ENCODE data around the gene NUDT7.
A peak's percentile ranks its signal among the peaks of the same experiment; 100 is the strongest.

NUDT7 gene

GRCh38 chr16:77722309-77723107, at the start of gene NUDT7:
Gene NUDT7, plus strand, starts transcription at chr16:77722514. Its CDS starts 69 bp downstream, at chr16:77722583.
- peak; percentile 100 for DNase-seq

- DNase-seq: no peak
Observed at GRCh38 chr16:77674888-77675287, 47.4 kb upstream of the NUDT7 start.

- peak; percentile 61 for DNase-seq
Observed at GRCh38 chr16:77675464-77676324, 46.6 kb upstream of the NUDT7 start.

GRCh38 chr16:77677129-77677528, 45.2 kb upstream of the NUDT7 start:
- no peak for DNase-seq

GRCh38 chr16:77679391-77679790, 42.9 kb upstream of the NUDT7 start:
- DNase-seq: no peak

GRCh38 chr16:77679901-77680300, 42.4 kb upstream of the NUDT7 start:
- no peak for DNase-seq

- DNase-seq: no peak
Observed at GRCh38 chr16:77680496-77680895, 41.8 kb upstream of the NUDT7 start.

- DNase-seq: no peak
Observed at GRCh38 chr16:77682586-77682985, 39.7 kb upstream of the NUDT7 start.

GRCh38 chr16:77683397-77684180, 38.7 kb upstream of the NUDT7 start:
- no peak for DNase-seq

- no peak for DNase-seq
Observed at GRCh38 chr16:77684181-77684526, 38.2 kb upstream of the NUDT7 start.

GRCh38 chr16:77686385-77686784, 35.9 kb upstream of the NUDT7 start:
- DNase-seq: no peak

GRCh38 chr16:77689971-77690370, 32.3 kb upstream of the NUDT7 start:
- DNase-seq: no peak

GRCh38 chr16:77690416-77690815, 31.9 kb upstream of the NUDT7 start:
- DNase-seq: no peak

- DNase-seq: no peak
Observed at GRCh38 chr16:77692612-77693011, 29.7 kb upstream of the NUDT7 start.

- DNase-seq: no peak
Observed at GRCh38 chr16:77696149-77696548, 26.2 kb upstream of the NUDT7 start.

- DNase-seq: no peak
Observed at GRCh38 chr16:77700846-77701245, 21.5 kb upstream of the NUDT7 start.

- DNase-seq: no peak
Observed at GRCh38 chr16:77705351-77705750, 17.0 kb upstream of the NUDT7 start.

GRCh38 chr16:77711179-77711578, 11.1 kb upstream of the NUDT7 start:
- no peak for DNase-seq

GRCh38 chr16:77711775-77712174, 10.5 kb upstream of the NUDT7 start:
- DNase-seq: no peak

- DNase-seq: no peak
Observed at GRCh38 chr16:77715145-77715544, 7.2 kb upstream of the NUDT7 start.

- no peak for DNase-seq
Observed at GRCh38 chr16:77721752-77722308, 484 bp upstream of the NUDT7 start.

GRCh38 chr16:77723108-77723514, 797 bp downstream of the NUDT7 start:
- no peak for DNase-seq

GRCh38 chr16:77724174-77724573, 1.9 kb downstream of the NUDT7 start:
- DNase-seq: no peak

Measured in CD4-positive, alpha-beta T cell treated with Interleukin-6 for 4 hours (primary cell).